NCI-H526 treated with DMSO at 0.1 percent for 48 hours (cell line): Measurements from ENCODE around the gene UNC5A.
"Not testable (repeated sequence)": the region's sequence is repeated elsewhere in the genome, so short reads cannot be mapped to it uniquely, and the experiment has no call there.

Source experiments
- DNase-seq: peaks from one replicate; lab custom pipeline; 2025; lab: John Stamatoyannopoulos, UW

UNC5A gene

GRCh38 chr5:176864755-176865154 is 54.4 kb downstream of the UNC5A start:
- DNase-seq = no peak

GRCh38 chr5:176865964-176866363 is 55.6 kb downstream of the UNC5A start:
- DNase-seq = no peak

- DNase-seq = no peak
Measured at GRCh38 chr5:176866707-176867310, 56.5 kb downstream of the UNC5A start.

- DNase-seq = no peak
Measured at GRCh38 chr5:176868126-176868525, 57.8 kb downstream of the UNC5A start.

- DNase-seq = no peak
Measured at GRCh38 chr5:176868731-176869130, 58.4 kb downstream of the UNC5A start.

- DNase-seq = no peak
Measured at GRCh38 chr5:176869501-176870109, 59.2 kb downstream of the UNC5A start.

- DNase-seq = no peak
Measured at GRCh38 chr5:176870110-176870591, 59.8 kb downstream of the UNC5A start.

- not testable (repeated sequence) for DNase-seq
Measured at GRCh38 chr5:176870644-176871043, 60.3 kb downstream of the UNC5A start.

GRCh38 chr5:176872586-176872985 is 62.2 kb downstream of the UNC5A start:
- DNase-seq = not testable (repeated sequence)

- not testable (repeated sequence) for DNase-seq
Measured at GRCh38 chr5:176873011-176873410, 62.7 kb downstream of the UNC5A start.

- no peak for DNase-seq
Measured at GRCh38 chr5:176873541-176874172, 63.3 kb downstream of the UNC5A start.

- no peak for DNase-seq
Measured at GRCh38 chr5:176874198-176874780, 63.9 kb downstream of the UNC5A start.

- DNase-seq = no peak
Measured at GRCh38 chr5:176875014-176875550, 64.7 kb downstream of the UNC5A start.

GRCh38 chr5:176875783-176876505 is 65.6 kb downstream of the UNC5A start:
- no peak for DNase-seq

GRCh38 chr5:176876506-176877431 is 66.4 kb downstream of the UNC5A start:
- no peak for DNase-seq

- DNase-seq = no peak
Measured at GRCh38 chr5:176877793-176878331, 67.5 kb downstream of the UNC5A start.

- DNase-seq = no peak
Measured at GRCh38 chr5:176878463-176878862, 68.1 kb downstream of the UNC5A start.

GRCh38 chr5:176878906-176879662 is 68.7 kb downstream of the UNC5A start:
- DNase-seq = no peak

GRCh38 chr5:176879663-176880361 is 69.5 kb downstream of the UNC5A start:
- DNase-seq = no peak
